ENCODE data around the gene TOR1A.
"Not testable (repeated sequence)": the region's sequence is repeated elsewhere in the genome, so short reads cannot be mapped to it uniquely, and the experiment has no call there.

The TOR1A gene

GRCh38 chr9:129779560-129780190, 44.3 kb downstream of the TOR1A start:
- no peak for FAIRE-seq

- no peak for FAIRE-seq
Observed at GRCh38 chr9:129778469-129778868, 45.5 kb downstream of the TOR1A start.

- no peak for FAIRE-seq
Observed at GRCh38 chr9:129777769-129778130, 46.2 kb downstream of the TOR1A start.

- FAIRE-seq, result no peak
Observed at GRCh38 chr9:129776938-129777768, 46.8 kb downstream of the TOR1A start.

GRCh38 chr9:129776566-129776937, 47.4 kb downstream of the TOR1A start:
- FAIRE-seq, result no peak

GRCh38 chr9:129776096-129776495, 47.8 kb downstream of the TOR1A start:
- not testable (repeated sequence) for FAIRE-seq

DNA sequence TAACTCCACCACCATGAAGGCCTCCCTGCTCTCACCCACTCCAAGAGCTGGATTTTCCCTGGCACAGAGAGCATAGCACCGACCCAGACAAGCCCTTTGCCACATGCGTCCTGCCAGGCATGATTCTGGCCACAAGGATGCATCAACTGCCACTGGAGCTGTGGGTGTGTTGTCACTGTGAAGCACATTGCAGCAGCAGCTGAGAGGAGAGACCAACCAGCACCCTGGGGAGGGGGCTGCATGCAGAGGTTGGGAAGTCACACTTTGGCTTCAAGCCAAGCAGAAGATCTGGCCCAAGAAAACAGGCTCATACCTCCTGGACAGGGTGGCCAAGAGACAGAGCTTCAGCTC, 48.5 kb downstream of the TOR1A start:
- no peak for FAIRE-seq

DNA sequence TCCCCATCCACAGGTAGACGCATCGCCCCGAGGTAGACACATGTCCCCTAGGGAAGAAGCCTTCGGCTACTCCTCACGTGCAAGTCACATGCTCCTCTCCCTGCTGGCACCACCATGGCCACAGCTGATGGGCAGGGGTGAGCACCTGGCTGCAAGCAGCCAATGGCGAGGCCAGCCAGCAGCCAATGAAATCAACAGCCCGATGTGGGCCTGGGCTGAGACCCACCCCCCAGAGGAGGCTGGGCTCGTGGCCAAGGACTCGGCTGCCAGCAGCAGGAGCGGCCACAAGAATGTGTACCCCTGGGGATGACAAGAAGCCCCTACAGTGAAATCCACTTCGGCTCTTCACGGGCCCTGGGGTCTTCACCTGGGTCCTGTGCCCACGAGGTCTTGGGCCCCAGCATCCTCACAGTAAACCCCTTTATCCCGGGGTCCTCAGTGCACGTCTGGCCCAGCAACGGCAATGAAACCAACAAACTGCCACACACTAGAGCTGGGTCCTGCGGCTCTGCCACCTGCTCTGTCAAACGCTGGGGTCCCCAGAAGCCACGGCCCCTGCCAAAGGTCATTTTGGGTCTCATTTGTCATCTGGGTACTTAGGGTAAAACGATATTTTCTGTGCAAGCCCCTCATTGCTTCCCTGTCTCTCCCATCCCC, 49.0 kb downstream of the TOR1A start:
- no peak for FAIRE-seq

GRCh38 chr9:129773262-129774048, 50.5 kb downstream of the TOR1A start:
- no peak for FAIRE-seq

GRCh38 chr9:129770741-129771140, 53.2 kb downstream of the TOR1A start:
- FAIRE-seq, result no peak

GRCh38 chr9:129769669-129770068, 54.3 kb downstream of the TOR1A start:
- FAIRE-seq, result no peak

GRCh38 chr9:129768486-129768885, 55.5 kb downstream of the TOR1A start:
- no peak for FAIRE-seq

DNA sequence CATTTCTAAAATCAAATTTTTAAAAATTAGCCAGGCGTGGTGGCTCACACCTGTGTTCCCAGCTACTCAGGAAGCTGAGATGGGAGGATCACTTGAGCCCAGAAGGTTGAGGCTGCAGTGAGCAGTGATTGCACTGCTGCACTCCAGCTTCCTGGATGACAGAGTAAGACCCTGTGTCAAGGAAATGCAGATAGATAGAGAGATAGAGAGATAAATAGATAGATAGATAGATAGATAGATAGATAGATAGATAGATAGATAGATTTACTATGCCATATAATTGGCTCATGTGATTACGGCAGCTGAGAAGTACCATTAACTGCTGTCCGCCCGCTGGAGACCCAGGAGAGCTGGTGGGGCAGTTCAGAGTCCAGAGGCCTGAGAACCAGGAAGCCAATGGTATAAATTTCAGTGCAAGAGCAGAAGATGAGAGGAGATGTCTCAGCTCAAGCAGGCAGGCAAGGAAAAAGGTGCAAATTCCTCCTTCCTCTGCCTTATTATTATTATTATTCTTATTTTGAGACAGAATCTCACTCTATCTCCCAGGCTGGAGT, 58.1 kb downstream of the TOR1A start:
- no peak for FAIRE-seq

DNA sequence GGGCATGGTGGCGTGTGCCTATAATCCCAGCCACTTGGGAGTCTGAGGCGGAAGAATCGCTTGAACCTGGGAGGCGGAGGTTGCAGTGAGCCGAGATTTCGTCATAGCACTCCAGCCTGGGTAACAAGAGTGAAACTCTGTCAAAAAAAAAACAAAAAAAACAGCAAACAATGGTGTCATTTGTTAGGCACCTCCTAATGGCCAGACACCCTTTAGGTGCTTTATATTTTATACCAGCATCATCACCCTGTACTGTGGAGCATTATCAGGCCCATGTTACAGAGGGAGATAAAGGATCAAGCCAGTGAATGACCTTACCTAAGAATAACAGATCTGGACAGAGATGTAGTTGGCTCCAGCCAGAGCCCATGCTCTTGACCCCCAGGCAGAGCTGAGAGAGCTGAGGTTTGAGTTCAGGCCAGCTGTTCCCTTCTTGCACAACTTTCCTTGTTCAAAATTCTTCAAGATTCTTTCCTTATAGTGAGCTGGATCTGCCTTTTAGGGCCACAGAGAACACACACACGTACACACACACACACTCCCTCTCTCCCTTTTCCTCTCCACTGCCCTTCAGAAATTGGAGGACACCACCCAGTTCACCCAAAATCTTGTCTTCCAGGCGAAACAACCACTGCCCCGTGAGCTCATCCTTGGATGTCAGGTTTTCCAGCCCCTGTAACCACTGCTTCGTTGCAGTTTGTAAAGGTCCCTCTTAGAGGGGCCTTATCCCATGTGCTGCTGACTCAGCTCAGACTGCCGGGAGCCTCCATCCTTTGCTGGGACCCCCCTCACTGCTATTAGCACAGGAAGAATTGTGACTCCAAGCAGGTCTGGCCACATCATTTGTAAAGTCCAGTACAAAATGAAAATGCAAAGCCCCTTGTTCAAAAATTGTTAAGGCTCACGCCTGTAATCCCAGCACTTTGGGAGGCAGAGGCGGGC, 60.7 kb downstream of the TOR1A start:
- no peak for FAIRE-seq

Data from A204.1 (cell line).